GM21367 (cell line): Measurements from ENCODE around the gene MADD.

Experiments
- ATAC-seq: cut with Tn5 transposase; IDR thresholded peaks from one replicate; pipeline ENCODE4 v1.9.1; 2021; ENCODE audit not compliant: unreplicated experiment

The MADD gene

DNA sequence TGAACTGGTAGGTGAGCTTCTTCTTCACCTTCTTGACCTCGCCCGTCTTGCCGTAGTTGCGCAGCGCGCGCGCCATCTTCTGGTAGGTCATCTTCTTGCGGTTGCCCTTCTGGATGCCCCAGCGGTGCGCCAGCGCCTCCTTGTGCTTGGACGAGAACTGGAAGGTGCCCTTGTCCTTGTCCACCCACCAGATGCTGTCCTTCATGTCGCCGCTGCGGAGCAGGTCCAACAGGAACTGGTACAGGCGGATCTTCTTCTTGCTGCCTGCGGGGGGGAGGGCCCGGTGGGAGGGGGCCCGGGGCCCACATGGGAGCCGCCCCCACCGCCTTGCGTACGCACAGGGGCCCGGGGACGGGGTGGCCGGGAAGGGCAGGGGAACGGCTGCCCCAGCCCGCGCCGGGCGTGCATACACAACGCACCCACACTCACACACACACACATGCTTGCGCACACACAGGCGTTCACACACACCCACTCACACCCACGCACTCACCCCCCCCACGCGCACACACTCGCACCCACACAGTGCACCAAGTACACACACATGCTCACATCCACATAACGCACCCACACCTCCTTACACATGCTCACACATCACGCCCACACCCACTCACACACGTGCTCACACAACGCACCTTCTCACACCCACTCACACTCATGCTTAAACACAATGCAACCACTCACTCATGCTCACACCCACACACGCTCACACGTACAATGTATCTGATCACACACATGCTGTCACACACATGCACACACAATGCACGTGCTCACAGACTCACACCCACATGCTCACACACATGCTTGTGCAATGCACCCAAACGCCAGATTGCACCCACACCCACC, 85.6 kb downstream of the MADD start:
- ATAC-seq: no peak

DNA sequence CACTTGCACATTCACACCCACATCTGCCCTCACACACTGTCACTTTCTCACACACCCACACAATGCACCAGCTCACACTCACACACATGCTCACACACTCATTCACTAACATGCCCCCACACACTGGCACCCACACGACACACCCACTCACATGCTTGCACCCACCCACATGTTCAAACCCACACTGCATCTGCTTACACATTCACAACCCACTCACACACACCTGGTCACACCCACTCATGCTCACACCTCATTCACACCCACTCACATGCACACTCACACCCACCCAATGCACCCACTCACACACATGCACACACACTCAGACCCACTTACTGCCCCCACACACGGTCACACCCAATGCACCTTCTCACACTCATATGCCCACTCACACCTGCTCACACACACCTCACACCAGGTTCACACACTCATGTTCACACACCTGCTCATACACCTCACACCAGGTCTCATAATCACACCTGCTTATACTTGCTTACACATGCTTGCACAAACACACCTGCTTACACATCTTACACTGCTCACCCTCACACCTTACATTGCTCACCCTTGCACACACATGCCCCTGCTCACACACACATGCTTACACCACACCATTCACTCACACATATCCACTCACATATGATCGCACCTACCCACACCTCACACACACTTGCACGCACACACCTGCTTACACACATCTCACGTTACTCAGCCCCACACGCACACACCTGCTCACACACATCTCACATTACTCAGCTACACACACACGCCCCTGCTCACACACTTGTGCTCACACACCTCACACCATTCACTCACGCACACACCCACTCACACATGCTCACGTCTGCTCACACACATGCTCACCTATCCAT, 86.4 kb downstream of the MADD start:
- ATAC-seq: no peak

DNA sequence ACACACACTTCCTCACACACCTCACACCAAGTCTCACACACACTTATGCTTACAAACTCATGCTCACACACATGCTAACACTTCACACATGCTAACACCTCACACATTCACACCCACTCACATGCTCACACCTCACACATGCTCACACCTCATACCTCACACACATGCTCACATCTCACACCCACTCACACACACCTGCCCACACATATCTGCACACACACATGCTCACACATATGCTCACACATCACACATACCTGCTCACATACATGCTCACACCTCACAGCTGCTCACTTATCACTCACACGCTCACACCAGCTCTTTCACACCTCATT, 87.0 kb downstream of the MADD start:
- ATAC-seq: no peak

DNA sequence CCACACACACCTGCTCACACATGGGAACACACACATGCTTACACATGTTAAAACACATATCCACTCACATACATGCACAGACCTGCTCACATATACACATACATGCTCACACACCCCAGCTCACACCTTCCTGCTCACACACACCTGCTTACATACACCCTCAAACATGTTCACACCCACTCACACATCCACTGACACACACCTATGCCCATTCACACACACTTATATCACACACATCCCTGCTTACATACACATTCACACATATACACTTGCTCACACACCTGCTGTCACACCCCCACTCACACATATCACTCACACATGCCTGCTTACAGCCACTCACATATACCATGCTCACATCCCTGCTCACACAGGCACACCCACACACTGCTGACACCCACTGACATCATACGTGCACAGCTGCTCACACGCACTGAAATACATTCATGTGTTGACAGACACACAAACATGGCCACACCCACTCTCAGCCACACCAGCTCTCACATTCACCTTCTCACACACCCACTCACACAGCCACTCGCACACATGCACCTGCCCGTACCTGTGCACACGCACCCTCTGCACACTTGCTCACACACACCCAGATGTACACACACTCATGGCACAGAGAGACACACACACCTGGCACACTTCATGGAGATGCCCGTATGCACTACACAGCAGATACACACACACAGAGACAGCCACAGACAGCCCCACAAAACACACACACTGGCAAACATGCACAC, 88.2 kb downstream of the MADD start:
- no peak for ATAC-seq

DNA sequence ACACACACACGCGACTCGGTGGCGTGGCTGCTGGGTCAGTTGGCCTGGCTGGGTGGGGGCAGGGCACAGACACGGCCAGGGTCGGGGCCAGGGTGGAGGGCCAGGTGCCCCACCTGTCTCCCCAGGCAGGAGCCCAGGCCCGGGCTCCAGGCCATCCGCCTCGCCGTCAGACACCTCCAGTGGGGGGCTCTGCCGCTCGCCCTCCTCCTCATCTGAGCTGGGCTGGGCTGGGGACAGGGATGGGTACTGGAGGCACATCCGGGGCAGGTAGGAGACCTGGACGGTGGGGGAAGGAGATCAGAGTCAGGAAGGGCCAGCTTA, 88.8 kb downstream of the MADD start:
- ATAC-seq: no peak

DNA sequence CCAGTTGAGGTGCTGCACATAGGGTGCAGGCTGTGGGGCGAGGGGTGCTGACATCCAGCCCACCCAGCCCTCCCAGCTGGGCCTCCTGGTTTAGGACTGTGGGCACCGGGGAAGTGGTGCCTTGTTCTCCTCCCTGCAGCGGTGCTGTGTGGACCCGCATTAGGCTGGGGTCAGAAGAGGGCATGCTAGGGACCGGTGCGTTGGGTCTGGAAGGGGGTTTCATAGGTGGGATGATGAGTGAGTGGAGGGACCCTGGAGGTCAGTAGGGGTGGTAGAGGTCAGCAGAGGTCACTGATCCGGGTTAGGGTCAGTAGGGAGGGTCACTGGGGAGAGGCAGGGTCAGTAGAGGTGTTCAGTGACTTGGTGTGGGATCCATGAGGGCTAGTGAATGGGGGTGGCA, 89.2 kb downstream of the MADD start:
- no peak for ATAC-seq

DNA sequence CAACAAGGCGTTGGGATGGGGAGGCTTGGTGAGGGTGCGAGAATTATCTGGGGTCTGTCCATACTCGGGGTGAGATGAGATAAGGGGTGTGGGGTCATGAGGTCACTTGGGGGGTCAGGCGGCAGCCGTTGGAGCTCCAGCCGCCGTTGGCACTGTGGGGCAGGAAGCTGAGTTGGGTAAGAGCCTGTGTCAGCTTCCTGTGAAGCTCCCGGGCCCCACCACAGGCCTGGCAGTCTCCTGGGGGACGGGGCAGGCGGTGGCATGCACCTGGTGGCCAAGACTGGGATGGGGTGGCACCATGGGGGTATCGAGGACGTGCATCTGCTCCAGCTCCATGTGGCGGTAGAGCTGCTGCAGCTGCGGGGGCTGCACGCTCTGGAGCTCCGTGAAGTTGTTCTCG, 89.7 kb downstream of the MADD start:
- no peak for ATAC-seq

DNA sequence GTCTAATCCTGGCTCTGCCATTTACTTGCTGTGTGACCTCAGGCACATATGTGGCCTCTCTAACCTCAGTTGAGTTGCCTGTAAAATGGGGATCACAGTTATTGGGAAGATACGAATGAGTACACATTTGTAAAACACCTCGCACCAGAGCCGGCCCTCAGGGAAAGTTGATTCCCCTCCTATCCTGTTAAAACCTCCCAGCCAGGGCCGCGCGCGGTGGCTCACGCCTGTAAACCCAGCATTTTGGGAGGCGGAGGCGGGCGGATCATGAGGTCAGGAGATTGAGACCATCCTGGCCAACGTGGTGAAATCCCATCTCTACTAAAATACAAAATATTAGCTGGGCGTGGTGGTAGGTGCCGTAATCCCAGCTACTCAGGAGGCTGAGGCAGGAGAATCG, 90.4 kb downstream of the MADD start:
- ATAC-seq: no peak

- ATAC-seq: no peak
Observed at GRCh38 chr11:47361419-47361818, 91.5 kb downstream of the MADD start.

GRCh38 chr11:47366020-47366490, 96.1 kb downstream of the MADD start:
- no peak for ATAC-seq

DNA sequence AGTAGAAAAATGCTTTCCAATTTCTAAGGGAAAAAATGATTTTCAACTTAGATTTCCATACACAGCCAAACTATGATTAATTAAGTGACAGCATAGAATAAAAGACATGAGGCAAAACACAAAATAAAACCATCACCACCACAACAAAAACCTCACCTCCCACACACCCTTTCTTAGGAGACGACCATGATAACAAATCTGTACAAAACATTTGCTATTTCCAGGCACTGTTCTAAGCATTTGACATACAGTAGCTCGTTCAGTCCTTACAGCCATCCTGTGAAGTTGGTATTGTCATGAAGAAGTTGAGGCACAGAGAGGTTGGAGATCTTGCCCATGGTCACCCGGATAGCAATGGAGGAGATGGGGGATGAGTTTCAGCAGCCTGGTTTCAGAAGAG, 99.7 kb downstream of the MADD start:
- no peak for ATAC-seq

GRCh38 chr11:47372422-47372821, 102.5 kb downstream of the MADD start:
- ATAC-seq: no peak

GRCh38 chr11:47373876-47374719, 104.2 kb downstream of the MADD start:
- ATAC-seq: no peak

GRCh38 chr11:47374720-47375019, 104.7 kb downstream of the MADD start:
- no peak for ATAC-seq

DNA sequence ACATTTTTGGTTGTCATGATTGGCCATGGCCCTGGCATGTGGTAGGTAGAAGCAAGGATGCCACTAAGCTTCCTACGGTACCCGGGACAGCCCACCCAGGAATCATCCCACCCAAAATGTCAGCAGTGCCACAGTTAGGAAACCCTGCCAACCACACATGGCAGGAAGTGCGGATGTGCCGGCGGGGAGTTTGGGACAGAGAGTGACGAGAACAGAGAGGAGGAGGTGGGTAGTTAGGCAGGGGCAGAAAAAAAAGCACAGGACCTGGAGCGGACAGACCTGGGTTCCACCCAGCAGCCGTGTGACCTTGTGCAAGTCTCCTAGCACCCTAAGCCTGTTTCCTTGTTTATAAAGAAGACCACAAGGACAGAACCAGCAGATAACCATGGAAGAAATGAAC, 105.1 kb downstream of the MADD start:
- no peak for ATAC-seq

DNA sequence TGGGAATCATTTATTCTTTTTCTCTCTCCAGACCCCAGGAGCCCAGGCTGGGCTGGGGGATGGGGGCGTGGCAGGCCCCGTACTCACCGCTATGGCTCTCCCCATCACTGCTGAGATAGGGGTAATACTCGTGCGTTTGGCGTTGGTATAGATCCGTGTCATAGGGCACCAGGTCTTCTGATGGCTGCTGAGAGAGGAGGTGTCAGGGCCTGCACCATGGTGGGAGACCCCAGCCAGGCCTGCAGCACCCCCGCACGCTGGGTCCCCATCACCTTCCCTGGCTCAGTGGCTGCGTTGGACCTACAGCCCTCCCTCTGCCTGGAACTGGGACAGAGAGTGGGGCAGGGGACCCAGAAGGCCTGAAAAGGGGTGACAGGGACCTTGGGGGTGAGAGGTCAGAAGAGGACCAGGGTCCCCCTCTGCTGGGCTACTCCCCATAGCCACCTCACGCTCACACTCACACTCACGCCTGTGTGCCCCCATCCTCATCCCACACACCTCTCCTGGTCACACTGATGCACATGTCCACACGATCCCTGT, 105.7 kb downstream of the MADD start:
- no peak for ATAC-seq

DNA sequence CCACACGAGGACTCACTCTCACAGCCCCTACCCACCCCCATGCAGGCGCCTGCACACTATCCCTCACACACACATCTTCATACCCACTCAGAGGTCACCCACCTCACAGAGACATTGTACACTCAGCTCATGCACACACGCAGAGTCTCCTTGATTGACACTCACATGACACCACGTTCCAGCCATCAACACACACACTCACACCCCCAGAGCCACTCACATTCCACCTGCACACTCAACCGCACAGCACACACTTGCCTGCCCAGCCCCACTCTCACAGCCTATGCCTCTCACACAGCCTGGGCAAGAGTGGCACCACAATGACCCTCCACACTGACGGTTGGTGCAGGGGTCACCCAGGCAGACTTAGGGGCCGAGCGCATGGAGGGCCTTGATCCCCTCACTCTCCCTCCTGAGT, 106.2 kb downstream of the MADD start:
- ATAC-seq: no peak

DNA sequence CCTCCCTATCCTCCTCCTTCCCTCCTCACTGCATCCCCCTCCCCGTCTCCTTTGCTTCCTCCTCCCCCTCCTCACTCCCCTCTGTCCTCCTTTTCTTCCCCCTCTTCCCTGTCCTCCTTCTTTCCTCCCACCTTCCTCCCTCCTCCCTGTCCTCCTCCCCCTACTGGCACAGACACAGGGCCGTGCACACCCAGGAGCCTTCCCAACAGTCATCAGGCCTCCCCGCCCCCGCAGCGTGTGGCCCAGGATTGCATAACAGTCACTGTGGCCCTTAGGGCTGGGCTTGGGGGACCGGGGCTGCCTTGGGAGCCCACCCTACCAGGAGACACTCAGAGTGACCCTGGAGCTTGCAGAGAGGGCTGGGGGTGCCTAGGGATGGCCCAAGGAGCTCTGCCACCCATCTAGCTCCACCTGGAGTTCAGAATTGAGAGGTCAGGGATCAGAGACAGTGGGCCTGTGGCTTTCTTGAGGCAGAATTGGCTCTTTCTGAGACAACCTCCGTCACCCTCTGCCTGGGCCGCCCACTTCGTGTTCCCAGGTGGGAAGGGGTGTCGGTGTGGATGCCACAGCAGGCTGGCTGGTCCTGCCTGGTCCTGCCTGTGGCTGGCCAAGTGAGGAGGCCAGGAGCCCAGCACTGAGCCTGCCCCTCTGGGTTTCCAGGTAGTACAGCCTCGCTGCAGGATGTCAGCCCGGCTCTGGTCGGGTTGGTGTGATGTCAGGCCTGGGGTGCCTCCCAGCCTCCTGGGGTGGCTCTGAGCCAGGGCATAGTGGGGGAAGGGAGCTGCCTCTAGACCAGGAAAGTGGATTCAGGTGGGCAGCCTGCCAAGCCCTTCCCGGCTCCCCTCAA, 106.8 kb downstream of the MADD start:
- ATAC-seq: no peak

DNA sequence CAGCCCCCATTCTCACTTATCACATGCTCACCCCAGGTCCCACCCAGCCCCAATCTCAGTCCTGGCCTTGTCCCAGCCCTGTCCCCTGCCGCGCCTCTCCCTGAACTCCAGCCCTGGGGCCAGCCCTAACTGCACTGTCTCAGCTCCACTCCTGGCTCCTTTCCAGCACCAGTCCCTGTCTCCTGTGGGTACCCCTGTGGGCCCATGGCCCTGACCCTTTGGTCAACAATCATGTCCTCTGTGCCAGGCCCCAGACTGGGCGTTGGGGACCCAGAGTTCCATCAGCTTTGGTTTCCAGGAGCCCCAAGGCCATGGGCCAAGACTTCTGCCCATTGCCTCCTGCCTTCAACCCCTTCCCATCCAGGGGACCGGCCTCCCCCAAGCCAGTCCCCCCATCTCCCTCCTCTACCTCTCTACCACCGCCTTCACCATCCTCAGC, 107.7 kb downstream of the MADD start:
- ATAC-seq: no peak
